HG03354 (cell line): ENCODE data around the gene IARS2.
"Not testable (repeated sequence)": the region's sequence is repeated elsewhere in the genome, so short reads cannot be mapped to it uniquely, and the experiment has no call there.

Experiments
- ATAC-seq: cut with Tn5 transposase; IDR thresholded peaks from one replicate; pipeline ENCODE4 v1.9.1; 2021; ENCODE audit warnings: mild to moderate bottlenecking; ENCODE audit not compliant: unreplicated experiment, poor library complexity, severe bottlenecking

The IARS2 gene

DNA sequence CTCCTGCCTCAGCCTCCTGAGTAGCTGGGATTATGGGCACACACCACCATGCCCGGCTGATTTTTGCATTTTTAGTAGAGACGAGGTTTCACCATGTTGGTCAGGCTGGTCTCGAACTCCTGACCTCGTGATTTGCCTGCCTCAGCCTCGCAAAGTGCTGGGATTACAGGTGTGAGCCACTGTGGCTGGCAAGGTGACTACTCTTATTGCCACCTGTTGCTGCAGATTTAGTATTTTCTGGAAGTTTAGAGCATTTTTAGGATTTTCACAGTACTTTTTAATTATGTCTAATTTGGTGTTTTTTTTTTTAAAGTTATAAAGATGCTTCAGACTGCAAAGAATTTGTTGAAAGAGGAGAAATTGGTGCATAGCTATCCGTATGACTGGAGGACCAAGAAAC, 16.5 kb downstream of the IARS2 start:
- ATAC-seq: not testable (repeated sequence)

DNA sequence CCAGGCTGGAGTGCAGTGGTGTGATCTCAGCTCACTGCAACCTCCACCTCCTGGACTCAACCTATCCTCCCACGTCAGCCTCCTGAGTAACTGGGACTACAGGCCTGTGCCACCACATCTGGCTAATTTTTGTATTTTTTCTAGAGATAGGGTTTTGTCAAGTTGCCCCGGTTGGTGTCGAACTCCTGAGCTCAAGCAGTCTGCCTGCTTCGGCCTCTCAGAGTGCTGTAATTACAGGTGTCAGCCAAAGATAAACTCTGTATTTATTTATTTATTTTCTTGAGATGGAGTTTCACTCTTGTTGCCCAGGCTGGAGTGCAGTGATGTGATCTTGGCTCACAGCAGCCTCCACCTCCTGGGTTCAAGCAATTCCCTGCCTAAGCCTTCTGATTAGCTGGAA, 18.7 kb downstream of the IARS2 start:
- ATAC-seq: not testable (repeated sequence)

DNA sequence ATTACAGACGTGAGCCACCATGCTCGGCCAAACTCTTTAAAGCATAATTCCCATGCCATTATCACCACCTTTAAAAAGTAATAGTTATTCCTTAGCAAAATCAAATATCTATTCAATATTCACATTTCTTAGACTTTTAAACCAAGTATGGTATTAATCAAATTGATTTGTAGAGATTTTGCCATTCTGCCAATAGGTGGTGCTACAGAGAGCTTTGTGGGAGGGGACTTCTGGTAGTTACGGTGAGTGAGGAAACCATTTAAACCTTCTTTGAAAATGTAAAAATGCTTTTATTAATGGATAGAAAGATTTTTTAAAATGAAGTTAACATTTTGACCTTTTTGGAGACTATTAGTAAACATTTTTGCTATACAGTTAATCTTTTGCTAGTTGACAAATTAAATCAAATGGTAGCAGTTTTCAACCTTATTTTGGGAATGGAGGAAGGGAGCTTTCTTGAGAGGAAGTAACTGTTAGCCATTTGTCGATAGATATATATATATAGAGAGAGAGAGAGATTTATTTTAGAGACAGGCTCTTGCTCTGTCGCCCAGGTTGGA, 19.3 kb downstream of the IARS2 start:
- peak; percentile 91 for ATAC-seq

DNA sequence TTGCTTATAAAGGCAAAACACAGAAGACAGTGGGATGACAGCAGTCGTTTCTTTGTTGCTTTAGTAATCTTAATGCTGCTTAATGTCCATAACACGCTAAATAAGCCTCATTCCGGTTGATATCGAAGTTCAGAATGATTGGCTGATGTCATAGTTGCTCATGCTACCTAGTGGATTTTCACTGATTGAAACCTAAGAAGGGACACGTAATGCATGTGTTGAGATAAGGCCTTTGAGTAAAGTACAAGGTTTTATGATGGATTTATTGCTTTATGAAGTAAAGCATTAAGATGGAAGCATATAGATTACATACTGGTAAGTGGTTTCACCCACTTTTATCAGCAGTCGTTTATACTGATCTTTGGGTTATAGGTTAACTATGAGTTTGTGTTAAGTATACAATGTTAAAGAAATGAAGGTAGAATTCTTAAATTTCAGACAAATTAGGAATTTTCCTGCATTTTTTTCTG, 25.1 kb downstream of the IARS2 start:
- ATAC-seq: no peak

DNA sequence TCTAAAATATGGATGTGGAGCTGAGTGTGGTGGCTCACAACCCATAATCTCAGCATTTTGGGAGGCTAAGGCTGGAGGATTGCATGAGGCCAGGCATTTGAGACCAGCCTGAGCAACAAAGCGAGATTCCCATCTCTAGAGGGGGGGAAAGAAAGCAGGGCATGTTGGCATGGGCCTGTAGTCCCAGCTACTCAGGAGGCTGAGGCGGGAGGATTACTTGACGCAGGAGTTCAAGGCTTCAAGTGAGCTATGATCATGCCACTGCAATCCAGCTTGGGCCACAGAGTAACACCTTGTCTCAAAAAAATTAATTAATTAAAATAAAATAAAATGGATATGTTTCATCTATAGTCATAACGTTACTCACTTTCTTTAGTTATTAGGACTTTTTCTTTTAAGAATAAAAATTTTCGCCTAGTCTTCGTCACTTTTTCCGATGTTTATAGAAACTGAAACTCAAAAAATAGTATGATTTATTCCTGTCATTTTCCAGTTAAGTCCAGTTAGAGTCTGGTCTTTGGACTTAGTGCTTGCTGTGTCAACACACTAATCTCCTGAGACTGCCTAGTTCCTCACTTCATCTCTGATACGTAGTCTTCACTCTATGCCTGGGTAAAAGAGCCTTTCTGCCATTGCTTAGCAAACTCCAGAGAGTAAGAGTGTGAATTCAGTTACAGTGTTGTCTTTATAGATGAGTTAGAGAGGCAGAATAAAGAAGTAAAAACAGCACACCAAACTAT, 28.0 kb downstream of the IARS2 start:
- ATAC-seq: no peak

DNA sequence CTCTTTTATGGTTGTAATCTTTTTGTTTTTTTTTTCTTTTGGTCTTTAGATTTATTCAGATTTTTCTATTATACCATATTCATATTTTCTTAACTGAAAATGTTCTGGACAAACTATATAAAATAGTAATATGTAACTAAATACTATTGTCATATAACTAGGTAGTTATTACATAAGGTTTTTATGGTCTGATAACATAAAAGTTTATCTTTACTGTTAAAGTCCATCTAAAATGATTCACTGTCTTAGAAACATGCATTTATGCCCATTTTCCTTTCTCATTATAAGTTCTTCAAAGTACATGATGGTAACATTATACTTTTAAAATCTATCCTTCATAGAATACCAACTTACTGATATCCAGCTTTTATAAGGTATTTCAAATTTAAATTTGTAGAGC, 29.1 kb downstream of the IARS2 start:
- ATAC-seq: no peak

DNA sequence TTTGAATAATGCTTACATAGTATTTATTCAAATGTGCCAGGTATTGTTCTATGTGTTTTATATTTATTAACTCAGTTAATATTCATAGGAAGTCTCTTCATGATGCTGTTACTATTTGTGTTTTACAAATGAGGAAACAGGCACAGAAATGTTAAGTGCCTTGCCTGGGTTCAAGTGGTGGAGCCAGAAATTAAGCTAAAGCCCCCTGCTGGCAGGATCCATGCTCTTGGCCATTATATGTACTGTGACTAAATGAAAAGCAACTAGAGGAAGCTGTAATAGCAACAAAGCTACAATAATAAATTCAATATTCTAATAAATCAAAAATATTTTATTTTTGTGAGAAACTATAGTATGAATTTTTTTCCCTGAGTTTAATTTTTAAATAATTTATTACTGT, 30.0 kb downstream of the IARS2 start:
- ATAC-seq: no peak

DNA sequence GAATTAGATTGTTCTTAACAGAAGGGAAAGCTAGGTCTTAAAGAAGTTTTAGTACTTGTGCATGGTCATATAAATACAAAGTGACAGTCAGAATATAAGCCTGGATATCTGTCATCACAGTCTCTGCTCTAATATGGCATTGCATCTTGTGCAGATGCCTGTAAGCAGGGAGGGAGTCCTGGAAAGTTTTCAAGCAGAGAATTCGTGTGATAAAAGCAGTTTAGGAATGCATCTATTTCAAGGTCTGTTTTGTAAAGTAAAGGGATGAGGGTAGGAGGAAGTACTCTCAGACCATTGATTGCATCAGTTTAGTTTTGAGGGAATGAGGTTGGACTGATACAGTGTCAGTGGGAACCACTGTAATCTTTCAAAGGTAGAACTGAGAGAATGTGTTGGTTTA, 30.6 kb downstream of the IARS2 start:
- ATAC-seq: no peak

DNA sequence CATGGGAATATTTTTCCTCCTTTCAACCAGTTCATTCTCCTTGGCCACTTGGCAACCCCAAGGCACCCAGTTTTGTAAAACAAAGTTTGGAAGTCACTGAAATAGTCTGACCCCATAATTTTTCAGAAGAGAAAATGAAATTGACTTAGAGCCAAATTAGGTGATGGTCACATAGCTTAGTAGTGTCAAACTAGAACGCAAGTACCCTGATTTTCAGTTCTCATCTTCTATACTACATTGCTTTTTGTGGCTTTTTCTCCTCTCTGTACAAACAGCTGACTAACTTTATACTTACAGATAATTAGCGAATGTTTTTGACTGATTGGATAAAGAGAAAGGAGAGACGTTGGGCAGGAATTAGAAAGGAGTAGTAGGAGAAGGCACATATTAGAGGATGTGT, 33.1 kb downstream of the IARS2 start:
- no peak for ATAC-seq

DNA sequence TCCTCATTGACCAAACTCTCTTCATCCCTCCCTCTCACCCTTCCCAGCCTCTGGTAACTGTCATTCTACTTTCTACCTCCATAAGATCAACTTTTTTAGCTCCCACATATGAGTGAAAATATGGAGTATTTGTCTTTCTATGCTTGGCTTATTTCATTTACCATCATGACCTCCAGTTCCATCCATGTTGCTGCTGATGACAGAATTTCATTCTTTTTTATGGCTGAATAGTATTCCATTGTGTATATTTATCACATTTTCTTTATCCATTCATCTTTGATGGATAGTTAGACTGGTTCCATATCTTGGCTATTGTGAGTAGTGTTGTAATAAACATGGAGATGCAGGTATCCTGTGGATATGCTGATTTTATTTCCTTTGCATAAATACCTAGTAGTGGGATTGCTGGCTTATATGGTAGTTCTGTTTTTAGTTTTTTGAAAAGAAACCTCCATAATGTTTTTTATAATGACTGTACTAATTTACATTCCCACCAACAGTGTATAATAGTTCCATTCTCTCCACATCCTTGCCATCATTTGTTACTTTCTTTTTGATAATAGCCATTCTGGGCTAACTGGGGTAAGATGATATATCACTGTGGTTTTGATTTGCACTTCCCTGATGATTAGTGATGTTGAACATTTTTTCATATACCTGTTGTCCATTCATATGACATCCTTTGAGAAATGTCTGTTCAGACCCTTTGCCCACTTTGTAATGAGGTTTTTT, 35.7 kb downstream of the IARS2 start:
- ATAC-seq: no peak

DNA sequence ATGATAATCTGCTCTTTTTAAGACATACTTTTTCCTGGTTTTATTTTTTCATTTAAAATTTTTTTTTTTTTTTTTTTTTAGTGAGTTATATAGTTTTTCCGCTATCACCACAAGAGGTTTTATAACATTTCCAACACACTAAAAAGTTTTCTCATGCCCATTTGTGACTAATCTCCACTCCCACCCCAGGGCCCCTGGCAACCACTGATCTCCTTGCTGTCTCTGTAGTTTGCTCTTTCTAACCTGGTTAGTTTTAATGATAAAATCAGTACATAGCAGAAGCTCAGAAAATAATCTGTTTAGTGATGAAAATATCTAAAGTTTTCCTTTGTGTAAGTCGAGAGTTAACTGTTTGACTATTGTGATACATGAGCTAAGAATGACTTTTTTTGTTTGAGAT, 41.8 kb downstream of the IARS2 start:
- no peak for ATAC-seq

DNA sequence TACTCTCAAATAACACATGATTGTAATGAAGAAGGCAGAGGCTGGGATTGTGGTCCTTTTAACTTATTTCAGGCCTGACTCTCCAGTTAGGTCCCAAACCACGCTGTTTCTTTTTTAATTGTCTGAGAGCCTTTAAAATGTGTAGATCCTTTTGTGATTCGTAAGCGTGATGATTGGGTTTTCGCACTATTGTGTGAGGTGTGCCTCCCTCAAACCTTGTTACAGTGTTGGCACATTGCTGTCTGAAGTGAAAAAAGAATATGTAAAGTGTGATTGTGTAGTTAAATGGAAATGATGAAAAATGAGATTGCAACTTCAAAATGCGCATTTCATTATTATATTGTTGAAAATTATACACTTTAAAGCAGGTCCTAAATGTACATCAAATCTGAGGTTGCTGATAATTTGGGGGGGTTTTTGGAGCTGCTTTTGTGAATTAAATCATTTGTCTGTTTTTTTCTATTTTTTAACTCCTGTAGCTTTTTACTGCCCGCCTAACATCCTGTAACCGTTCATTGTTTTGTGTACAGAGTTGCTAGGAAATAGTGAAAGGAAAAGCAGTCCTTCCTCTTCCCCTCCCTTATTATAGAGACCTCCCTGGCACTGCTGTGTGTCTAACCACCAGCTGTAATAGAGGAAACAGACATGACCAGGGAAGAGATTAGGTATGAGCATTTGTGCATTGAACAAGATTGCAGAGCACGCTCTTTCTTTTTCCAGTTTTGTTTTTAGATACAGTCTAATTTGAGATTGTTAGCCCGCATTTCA, 43.3 kb downstream of the IARS2 start:
- ATAC-seq: peak; percentile 88

DNA sequence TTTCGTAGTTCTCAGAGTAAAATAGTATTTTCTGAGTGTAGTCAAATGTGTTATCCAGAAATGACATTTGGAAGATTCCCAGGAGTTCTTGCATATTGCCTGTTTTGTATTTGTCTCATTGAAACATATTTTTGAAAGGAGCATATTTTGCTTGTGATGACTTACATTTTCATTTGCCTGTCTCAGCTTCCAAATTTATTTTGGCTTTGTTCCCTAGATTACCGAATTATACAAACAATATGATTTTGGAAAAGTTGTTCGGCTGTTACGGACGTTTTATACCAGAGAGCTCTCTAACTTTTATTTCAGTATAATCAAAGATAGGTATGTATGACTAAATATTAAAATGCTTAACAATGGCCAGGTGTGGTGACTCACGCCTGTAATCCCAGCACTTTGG, 46.0 kb downstream of the IARS2 start:
- no peak for ATAC-seq

DNA sequence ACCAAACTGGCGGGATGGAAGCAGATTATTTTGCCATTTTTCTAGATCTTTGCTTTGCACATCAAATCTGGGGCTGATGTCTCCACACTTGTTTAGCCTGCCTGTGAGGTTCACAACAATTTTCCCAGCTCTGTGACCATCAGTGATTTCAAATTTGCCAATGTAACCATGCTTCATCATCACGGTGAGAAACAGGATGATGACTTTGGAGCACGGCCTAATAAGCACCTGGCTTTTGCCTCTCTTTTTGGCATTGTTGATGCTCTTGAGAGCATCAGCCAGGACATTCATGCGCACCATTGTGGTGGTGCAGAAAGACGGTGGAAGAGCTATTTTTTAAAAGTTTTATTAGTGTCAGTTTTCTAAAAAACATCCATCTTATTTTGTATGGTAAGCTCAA, 50.1 kb downstream of the IARS2 start:
- no peak for ATAC-seq

DNA sequence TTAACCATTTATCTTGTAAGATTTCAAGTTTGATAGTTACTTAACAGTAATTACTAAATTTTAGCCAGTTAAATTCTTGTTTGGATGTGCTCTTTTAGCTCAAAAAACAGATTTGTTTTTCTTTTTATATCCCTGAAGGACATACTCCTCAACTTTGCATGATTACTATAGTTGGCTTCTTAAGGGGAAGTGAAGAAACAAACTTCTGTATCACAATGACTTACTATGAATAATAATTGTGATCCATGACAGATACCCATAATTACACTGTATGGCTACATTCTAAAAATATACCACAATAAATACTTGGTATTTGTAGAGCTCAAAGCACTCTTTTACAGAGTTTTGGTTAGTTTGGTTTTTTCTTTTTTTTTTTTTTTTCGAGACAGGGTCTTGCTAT, 55.8 kb downstream of the IARS2 start:
- no peak for ATAC-seq

DNA sequence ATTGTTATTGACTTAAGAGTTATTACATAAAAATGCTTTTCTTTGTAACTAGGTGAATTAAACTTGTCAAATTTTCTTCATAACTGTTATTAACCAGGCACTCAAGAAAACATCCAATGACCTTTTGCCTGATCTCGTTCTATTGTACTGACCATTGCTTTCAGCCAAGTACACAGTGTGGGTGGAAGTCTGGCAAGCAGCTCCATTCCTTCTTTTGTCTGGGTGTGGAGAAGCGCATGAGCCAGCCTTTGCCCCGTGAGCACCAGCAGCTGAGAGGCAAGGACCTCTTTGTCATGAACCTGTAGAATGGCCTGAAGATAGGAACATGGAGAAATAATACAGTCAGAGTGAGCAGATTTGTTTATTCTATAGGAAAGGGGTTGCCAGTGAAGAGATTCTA, 57.5 kb downstream of the IARS2 start:
- ATAC-seq: no peak

DNA sequence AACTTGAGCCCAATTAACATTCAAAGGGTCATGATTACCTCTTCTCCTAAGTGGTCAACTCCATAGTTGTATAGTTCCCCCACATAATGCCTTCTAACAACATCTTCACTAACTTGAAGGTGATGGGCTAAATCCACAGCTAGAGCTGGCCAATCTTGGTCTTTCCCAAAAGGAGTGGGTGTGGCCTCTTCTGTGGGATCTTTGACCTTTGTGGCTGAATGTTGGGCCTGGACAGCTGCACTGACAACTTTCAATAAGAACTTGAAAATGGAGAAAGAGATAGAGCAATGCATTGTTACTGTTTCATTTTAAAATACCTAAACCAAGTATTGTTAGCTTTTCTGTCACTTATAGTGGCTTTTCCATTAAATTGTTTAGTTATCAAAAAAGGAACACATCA, 59.2 kb downstream of the IARS2 start:
- ATAC-seq: no peak

DNA sequence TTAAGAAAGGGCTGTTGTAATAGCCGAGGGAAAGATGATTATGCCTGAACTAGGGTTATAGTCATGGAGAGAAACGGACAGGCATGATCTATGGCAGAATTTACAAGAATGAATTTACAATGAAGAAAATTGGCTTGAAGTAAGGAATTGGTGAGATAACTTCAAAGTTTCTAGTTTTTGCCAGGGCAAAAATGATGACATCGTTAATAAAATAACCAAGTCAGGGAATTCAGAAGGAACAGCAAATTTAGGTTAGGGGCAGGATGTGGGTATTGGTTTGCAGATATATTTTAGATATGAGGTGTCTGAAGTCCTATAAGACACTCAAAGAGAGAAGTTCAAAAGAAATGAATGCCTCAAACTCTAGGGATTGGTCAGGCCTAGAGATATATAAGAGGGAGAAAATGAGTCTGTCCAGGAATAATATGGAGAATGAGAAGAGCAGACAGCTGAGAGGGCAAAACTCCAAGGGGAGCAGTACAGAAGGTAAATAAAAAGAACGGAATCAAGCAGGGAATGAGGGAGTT, 62.8 kb downstream of the IARS2 start:
- ATAC-seq: no peak

DNA sequence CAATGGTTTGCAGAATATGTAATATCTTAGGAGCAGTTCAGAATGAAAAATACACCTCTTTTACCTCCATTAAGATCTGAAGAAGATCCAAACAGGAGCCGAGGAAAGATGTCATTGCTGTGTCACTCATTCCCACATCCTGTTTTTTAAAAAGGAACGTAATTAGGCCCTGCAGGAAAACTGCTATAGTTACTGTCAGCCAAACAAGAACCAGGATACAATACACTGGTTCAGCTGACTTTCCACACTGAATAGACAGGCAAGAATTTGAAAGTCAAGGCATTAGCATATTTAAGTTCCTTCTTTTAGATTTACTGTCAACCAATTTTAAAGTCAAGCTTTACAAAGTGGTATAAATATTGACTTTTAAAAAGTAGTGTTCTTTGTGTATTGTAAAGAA, 63.8 kb downstream of the IARS2 start:
- no peak for ATAC-seq

DNA sequence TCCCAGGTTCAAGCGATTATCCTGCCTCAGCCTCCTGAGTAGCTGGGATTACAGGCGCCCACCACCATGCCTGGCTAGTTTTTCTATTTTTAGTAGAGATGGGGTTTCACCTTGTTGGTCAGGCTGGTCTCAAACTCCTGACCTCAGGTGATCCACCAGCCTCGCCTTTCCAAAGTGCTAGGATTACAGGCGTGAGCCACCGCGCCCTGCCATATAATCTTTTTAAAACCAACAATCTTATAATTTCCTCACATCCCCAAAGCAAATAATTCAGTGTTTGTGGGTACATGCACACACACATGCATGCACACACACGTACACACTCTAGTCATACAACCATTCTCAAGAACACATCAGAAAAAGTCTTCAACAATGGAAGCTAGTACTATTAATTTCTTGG, 64.6 kb downstream of the IARS2 start:
- ATAC-seq: not testable (repeated sequence)
